H1 (cell line): ENCODE data around the gene KLRC2. TPM values are rescaled to one million over a fixed set of nuclear protein-coding genes. Genes with fewer than 3 reads are reported as not detected.
"Not testable (repeated sequence)": the region's sequence is repeated elsewhere in the genome, so short reads cannot be mapped to it uniquely, and the experiment has no call there.

Experiments used
- CTCF ChIA-PET: fragments of 300-600 bp; sonication (Branson Sonifier 250); formaldehyde crosslinking; loops from one replicate; lab custom pipeline; 2021; ENCODE audit not compliant: partially characterized antibody; lab: Charles Lee
- POLR2A ChIA-PET: fragments of 300-600 bp; sonication (Branson Sonifier 250); formaldehyde crosslinking; loops from one replicate; lab custom pipeline; 2021; ENCODE audit warnings: inconsistent platforms; ENCODE audit not compliant: partially characterized antibody; lab: Charles Lee
- DNase-seq, 2 experiments: peaks; one replicate each; pipeline versions ENCODE4 v3.0.0 to v3.0.0-alpha.2; 2010 to 2022; ENCODE audit warnings: low spot score in 2 of 2, low read depth in 1 of 2, mixed read lengths in 1 of 2
- FAIRE-seq: peaks from 2 replicates; lab custom pipeline; 2011; peaks lifted over from hg19 to GRCh38; lab: Jason Lieb, UNC
- H2AFZ ChIP-seq: 2 replicates; pipeline ENCODE4 v1.8.1; 2012; ENCODE audit warnings: low read length, inconsistent platforms
- H2AK5ac ChIP-seq: 2 replicates; pipeline ENCODE4 v1.6.1; 2013; ENCODE audit warnings: low read depth, low read length
- H2BK120ac ChIP-seq: replicated peaks from 2 replicates; pipeline ENCODE3; 2013; ENCODE audit warnings: low read depth, low read length, inconsistent platforms
- H2BK12ac ChIP-seq: 2 replicates; pipeline ENCODE4 v1.6.1; 2013; ENCODE audit warnings: low read depth, low read length
- H2BK15ac ChIP-seq: 2 replicates; pipeline ENCODE4 v1.6.1; 2013; ENCODE audit warnings: low read length
- H2BK20ac ChIP-seq: 2 replicates; pipeline ENCODE4 v1.6.1; 2013; ENCODE audit warnings: low read length
- H2BK5ac ChIP-seq: 2 replicates; pipeline ENCODE4 v1.6.1; 2013; ENCODE audit warnings: low read depth, low read length
- H3K14ac ChIP-seq: 2 replicates; pipeline ENCODE4 v1.6.1; 2013; ENCODE audit warnings: inconsistent platforms; ENCODE audit not compliant: insufficient read length
- H3K18ac ChIP-seq: 2 replicates; pipeline ENCODE4 v1.6.1; 2013; ENCODE audit warnings: low read length; ENCODE audit errors: extremely low read depth
- H3K23ac ChIP-seq: 2 replicates; pipeline ENCODE4 v1.6.1; 2013; ENCODE audit warnings: inconsistent platforms; ENCODE audit not compliant: insufficient read length
- H3K23me2 ChIP-seq: 2 replicates; pipeline ENCODE4 v1.6.1; 2013; ENCODE audit warnings: low read depth, low read length
- H3K27ac ChIP-seq: 2 replicates; pipeline ENCODE4 v1.6.1; 2011; ENCODE audit warnings: low read depth, low read length, inconsistent platforms
- H3K27me3 ChIP-seq, 4 experiments: replicated peaks in 1 of 4; 1 replicate in 1 of 4; 2 replicates in 3 of 4; pipeline versions ENCODE4 v1.6.1 to v1.8.1; 2011 to 2013; ENCODE audit warnings: low read length in 3 of 4, mild to moderate bottlenecking in 3 of 4, inconsistent platforms in 2 of 4, mixed read lengths in 2 of 4, moderate library complexity in 1 of 4; ENCODE audit not compliant: control insufficient read depth in 3 of 4, insufficient read depth in 3 of 4; ENCODE audit errors: extremely low read depth in 1 of 4
- H3K36me3 ChIP-seq, 4 experiments: 2 replicates each; pipeline versions ENCODE4 v1.6.1 to v1.8.1; 2011 to 2013; ENCODE audit warnings: mild to moderate bottlenecking in 4 of 4, low read length in 3 of 4, moderate library complexity in 2 of 4, control low read depth in 1 of 4, inconsistent platforms in 1 of 4; ENCODE audit not compliant: insufficient read depth in 4 of 4, control insufficient read depth in 2 of 4
- H3K4ac ChIP-seq: replicated peaks from 2 replicates; pipeline ENCODE3; 2013; ENCODE audit warnings: low read length, low read depth, mixed read lengths, inconsistent platforms; ENCODE audit not compliant: insufficient read length
- H3K4me1 ChIP-seq, 4 experiments: replicated peaks in 1 of 4; 1 replicate in 1 of 4; 2 replicates in 3 of 4; pipeline versions ENCODE4 v1.6.1 to v1.8.1; 2011 to 2013; ENCODE audit warnings: low read length in 3 of 4, inconsistent platforms in 2 of 4, mixed read lengths in 1 of 4; ENCODE audit not compliant: insufficient read depth in 4 of 4, control insufficient read depth in 3 of 4
- H3K4me2 ChIP-seq, 2 experiments: 2 replicates each; pipeline versions ENCODE4 v1.6.1 to v1.8.1; 2011 to 2013; ENCODE audit warnings: low read depth in 2 of 2, low read length in 2 of 2, control low read depth in 1 of 2, inconsistent platforms in 1 of 2, mild to moderate bottlenecking in 1 of 2; ENCODE audit not compliant: insufficient read depth in 1 of 2
- H3K4me3 ChIP-seq, 4 experiments: fragments of 200-600, 300-600 bp in 1 of 4; sonication (generic), shearing (Covaris generic), sonication (Bioruptor Twin) in 1 of 4; 2 replicates each; pipeline versions ENCODE4 v1.5.1 to v1.8.1; 2011 to 2016; ENCODE audit warnings: low read length in 4 of 4, low read depth in 3 of 4, control low read depth in 2 of 4, inconsistent platforms in 2 of 4, mild to moderate bottlenecking in 2 of 4, mixed read lengths in 1 of 4, moderate library complexity in 1 of 4; ENCODE audit not compliant: insufficient read depth in 2 of 4; ENCODE audit errors: extremely low read depth in 1 of 4
- H3K56ac ChIP-seq: replicated peaks from 2 replicates; pipeline ENCODE3; 2013; ENCODE audit warnings: low read depth, mild to moderate bottlenecking, mixed read lengths, low read length, inconsistent platforms; ENCODE audit not compliant: insufficient read length
- H3K79me1 ChIP-seq: 2 replicates; pipeline ENCODE4 v1.6.1; 2013; ENCODE audit warnings: low read depth, low read length, control low read depth
- H3K79me2 ChIP-seq, 2 experiments: 2 replicates each; pipeline versions ENCODE4 v1.6.1 to v1.8.1; 2012 to 2013; ENCODE audit warnings: low read length in 2 of 2, mild to moderate bottlenecking in 2 of 2, inconsistent platforms in 1 of 2; ENCODE audit not compliant: insufficient read depth in 2 of 2, control insufficient read depth in 1 of 2
- H3K9ac ChIP-seq, 4 experiments: replicated peaks in 1 of 4; 1 replicate in 1 of 4; 2 replicates in 3 of 4; pipeline versions ENCODE4 v1.6.1 to v1.8.1; 2011 to 2013; ENCODE audit warnings: low read depth in 3 of 4, low read length in 3 of 4, control low read depth in 2 of 4, mild to moderate bottlenecking in 2 of 4, moderate library complexity in 2 of 4, inconsistent platforms in 1 of 4; ENCODE audit errors: extremely low read depth in 1 of 4
- H3K9me3 ChIP-seq, 2 experiments: 2 replicates each; pipeline versions ENCODE4 v1.6.1 to v1.8.1; 2012 to 2013; ENCODE audit warnings: mild to moderate bottlenecking in 2 of 2, moderate library complexity in 2 of 2, control low read depth in 1 of 2, inconsistent platforms in 1 of 2, low read depth in 1 of 2, low read length in 1 of 2, mixed read lengths in 1 of 2; ENCODE audit not compliant: insufficient read depth in 2 of 2
- H4K20me1 ChIP-seq, 2 experiments: replicated peaks in 1 of 2; 2 replicates each; pipeline versions ENCODE3 to v1.8.1; 2011 to 2013; ENCODE audit warnings: inconsistent platforms in 2 of 2, low read length in 2 of 2, mild to moderate bottlenecking in 1 of 2; ENCODE audit not compliant: insufficient read depth in 2 of 2, control insufficient read depth in 1 of 2
- H4K5ac ChIP-seq: 2 replicates; pipeline ENCODE4 v1.6.1; 2013; ENCODE audit warnings: low read length, low read depth, mixed read lengths, inconsistent platforms; ENCODE audit not compliant: insufficient read length
- H4K8ac ChIP-seq: 2 replicates; pipeline ENCODE4 v1.8.0; 2013; ENCODE audit warnings: mild to moderate bottlenecking, moderate library complexity, low read length, inconsistent platforms; ENCODE audit not compliant: insufficient read depth; ENCODE audit errors: extremely low read depth
- H4K91ac ChIP-seq: replicated peaks from 2 replicates; pipeline ENCODE3; 2013; ENCODE audit warnings: low read length, mixed read lengths, inconsistent platforms; ENCODE audit not compliant: insufficient read length
- WGBS, 2 experiments: shearing (Covaris generic) in 1 of 2; methylation state at CpG; one replicate each; pipeline versions ENCODE4 v1.1.6 to v1.1.7; 2013 to 2015; ENCODE audit warnings: low lambda C conversion rate in 2 of 2, mixed read lengths in 2 of 2, inconsistent platforms in 1 of 2, low coverage in 1 of 2, missing lambda C conversion rate in 1 of 2; ENCODE audit not compliant: insufficient replicate concordance in 2 of 2, insufficient coverage in 1 of 2, insufficient read length in 1 of 2; ENCODE audit errors: extremely low coverage in 1 of 2, missing lambda C conversion rate in 1 of 2; 5-methylcytosine and 5-hydroxymethylcytosine counted together
- polyA plus RNA-seq, 7 experiments: library from polyadenylated mRNA; depleted of rRNA in 3 of 7; stranded (reverse) in 5 of 7; unstranded in 2 of 7; fragments of >200 nt in 5 of 7; fragments of 200-250 nt in 2 of 7; gene quantifications; 1 replicate in 5 of 7; 2 replicates in 1 of 7; 4 replicates in 1 of 7; pipeline versions ENCODE4 v1.2.1 to v1.2.3, GENCODE V29; 2011 to 2013; ENCODE audit warnings: missing spikeins in 2 of 7, mixed read lengths in 2 of 7
- total RNA-seq: library from RNA; stranded (reverse); fragmentation: NEBNext Ultra II Directional; extraction: Animal tissue kit (Norgen Biotek cat#: 25700); gene quantifications from 2 replicates; pipeline ENCODE4 v1.2.1, GENCODE V29; 2021

KLRC2 gene
- total and polyA plus RNA-seq, 2 of the 8 experiments (the other 6 are each of a cell fraction or from before 2014, with no cell fraction given), result not detected

- H2BK20ac ChIP-seq, H3K27me3 ChIP-seq, H2BK120ac ChIP-seq, H3K9me3 ChIP-seq, H4K91ac ChIP-seq, H2BK12ac ChIP-seq, H3K9ac ChIP-seq, H3K56ac ChIP-seq, H4K5ac ChIP-seq, H2BK15ac ChIP-seq, DNase-seq, CTCF ChIA-PET, H2AFZ ChIP-seq, H3K79me2 ChIP-seq, H3K4me3 ChIP-seq, H3K23ac ChIP-seq, H2AK5ac ChIP-seq, H3K14ac ChIP-seq, H4K8ac ChIP-seq, H3K4ac ChIP-seq, H3K27ac ChIP-seq, H3K4me2 ChIP-seq, H3K36me3 ChIP-seq, H3K79me1 ChIP-seq, H3K23me2 ChIP-seq, H4K20me1 ChIP-seq, POLR2A ChIA-PET, H2BK5ac ChIP-seq, H3K4me1 ChIP-seq, H3K18ac ChIP-seq: not testable (repeated sequence)
- FAIRE-seq, result peak; percentile 68
- WGBS, 2 experiments, result 96% methylated on average over 2 of the region's 2 CpGs; no CpG with 5 or more reads in 1 of the 2 experiments
Measured at GRCh38 chr12:10439608-10440274, 3.9 kb upstream of the KLRC2 start.

GRCh38 chr12:10437601-10438000, 1.8 kb upstream of the KLRC2 start:
- H3K4me1 ChIP-seq, H4K8ac ChIP-seq, H3K23me2 ChIP-seq, H3K4ac ChIP-seq, POLR2A ChIA-PET, H2BK12ac ChIP-seq, H2AFZ ChIP-seq, H3K4me2 ChIP-seq, H3K9ac ChIP-seq, H4K20me1 ChIP-seq, H3K36me3 ChIP-seq, H2AK5ac ChIP-seq, H3K79me1 ChIP-seq, H3K14ac ChIP-seq, H3K4me3 ChIP-seq, H3K27ac ChIP-seq, H3K23ac ChIP-seq, H3K56ac ChIP-seq, H3K27me3 ChIP-seq, H2BK120ac ChIP-seq, H4K91ac ChIP-seq, H2BK5ac ChIP-seq, CTCF ChIA-PET, H3K18ac ChIP-seq, H3K79me2 ChIP-seq, H3K9me3 ChIP-seq, DNase-seq, H4K5ac ChIP-seq, H2BK15ac ChIP-seq, H2BK20ac ChIP-seq: not testable (repeated sequence)
- peak; percentile 28 for FAIRE-seq
- no CpG with 5 or more reads among the region's 2 CpGs for WGBS, 2 experiments
